ENCODE data around the gene ZC3H18.

ZC3H18 gene

DNA sequence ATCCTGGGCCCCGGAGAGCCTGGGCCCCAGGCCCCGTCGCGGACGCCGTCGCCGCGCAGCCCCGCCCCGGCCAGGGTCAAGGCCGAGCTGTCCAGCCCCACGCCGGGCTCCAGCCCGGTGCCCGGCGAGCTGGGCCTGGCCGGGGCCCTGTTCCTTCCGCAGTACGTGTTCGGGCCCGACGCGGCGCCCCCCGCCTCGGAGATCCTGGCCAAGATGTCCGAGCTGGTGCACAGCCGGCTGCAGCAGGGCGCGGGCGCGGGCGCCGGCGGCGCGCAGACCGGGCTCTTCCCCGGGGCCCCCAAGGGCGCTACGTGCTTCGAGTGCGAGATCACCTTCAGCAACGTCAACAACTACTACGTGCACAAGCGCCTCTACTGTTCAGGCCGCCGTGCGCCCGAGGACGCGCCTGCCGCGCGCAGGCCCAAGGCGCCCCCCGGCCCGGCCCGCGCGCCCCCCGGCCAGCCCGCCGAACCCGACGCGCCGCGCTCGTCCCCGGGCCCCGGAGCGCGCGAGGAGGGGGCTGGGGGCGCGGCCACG is 36.8 kb upstream of the ZC3H18 start:
- DNase-seq = peak; percentile 57

- DNase-seq = peak; percentile 66
Observed at GRCh38 chr16:88533932-88534637, 36.1 kb upstream of the ZC3H18 start.

GRCh38 chr16:88534638-88535190 is 35.5 kb upstream of the ZC3H18 start:
- peak; percentile 21 for DNase-seq

- no peak for DNase-seq
Observed at GRCh38 chr16:88535191-88535856, 34.9 kb upstream of the ZC3H18 start.

DNA sequence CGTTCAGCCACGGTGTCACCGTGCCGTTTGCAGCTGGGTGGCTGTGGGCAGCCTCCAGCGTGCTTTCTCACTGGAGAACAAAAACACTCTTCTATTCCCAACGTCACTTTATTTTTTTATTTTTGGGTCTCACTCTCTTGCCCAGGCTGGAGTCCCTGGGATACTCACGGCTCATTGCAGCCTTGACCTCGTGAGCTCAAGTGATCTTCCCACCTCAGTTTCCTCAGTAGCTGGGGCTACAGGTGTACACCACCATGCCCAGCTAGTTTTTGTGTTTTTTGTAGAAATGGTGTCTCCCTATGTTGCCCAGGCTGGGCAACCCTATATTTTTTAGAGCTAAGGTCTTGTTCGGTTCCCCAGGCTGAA is 34.4 kb upstream of the ZC3H18 start:
- no peak for DNase-seq

DNA sequence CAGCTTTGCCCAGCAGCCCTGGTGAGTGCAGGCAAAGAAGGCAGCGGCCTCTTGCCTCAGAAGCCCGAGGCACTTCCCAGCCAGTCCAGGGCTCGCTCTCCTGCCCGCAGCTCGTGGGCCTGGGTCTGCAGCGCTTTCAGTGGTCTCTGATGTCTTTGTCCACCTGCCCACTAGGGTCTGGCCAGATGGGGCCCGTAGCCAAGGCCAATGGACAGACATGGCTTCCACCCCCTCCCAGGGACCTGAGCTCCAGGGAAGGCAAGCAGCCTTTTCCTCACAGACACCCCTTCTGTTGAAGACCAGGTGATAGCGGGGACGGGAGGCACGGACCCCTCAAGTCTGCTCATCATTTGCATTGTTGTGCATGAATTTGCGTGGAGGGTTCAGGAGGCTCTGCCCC is 33.7 kb upstream of the ZC3H18 start:
- no peak for DNase-seq

DNA sequence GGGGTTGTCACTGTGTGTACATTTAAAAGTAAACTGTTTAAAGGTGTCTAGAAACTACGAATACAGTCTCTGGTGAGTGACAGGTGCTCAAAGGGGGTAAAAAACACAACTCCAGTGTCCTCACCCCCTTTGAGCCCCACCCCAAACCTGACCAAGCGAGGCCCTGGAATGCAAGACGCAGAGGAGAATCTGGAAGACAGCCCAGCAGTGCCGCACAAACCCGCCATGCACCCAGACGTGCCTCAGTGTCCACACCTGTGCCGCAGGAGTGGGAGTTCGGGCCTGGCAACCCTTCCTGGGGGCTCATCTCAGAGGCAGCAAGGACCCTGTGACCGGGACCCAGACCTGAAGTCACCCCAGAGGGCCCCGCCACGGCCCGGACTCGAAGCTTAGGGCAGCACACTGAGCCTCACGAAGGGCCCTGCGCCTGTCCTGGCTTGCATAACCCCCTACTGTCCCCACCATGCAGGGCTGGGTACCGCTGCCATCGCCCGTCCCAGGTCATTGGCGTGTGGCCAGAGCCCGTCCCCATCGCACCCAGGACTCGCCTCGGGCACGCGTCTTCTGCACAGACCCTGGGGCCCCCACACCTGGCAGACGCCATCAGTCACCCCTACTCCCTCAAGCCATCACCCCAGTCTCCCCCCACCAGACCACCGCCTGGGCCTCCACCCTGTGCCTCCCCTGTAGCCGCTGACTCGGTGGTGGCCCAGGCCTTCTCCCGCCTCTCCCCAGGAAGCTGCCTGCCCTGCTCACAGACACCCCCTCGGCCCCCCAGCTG is 33.0 kb upstream of the ZC3H18 start:
- no peak for DNase-seq

DNA sequence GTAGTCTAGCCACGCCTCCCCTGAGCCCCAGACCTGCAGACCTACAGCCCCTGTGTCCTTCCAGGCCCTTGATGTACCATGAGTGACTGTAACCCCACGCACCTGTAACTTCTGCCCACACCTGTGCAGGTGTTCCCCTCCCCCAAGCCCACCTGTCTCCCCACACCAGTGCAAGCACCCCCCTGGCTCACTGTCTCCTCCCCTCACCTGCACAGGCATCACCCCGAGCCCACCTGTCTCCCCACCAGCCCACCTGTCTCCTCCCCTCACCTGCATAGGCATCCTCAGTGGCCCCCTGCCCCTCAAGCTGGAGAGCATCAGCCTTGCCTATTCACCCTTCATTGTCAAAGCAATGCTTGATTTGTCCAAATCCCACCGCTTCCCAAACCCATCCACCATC is 32.3 kb upstream of the ZC3H18 start:
- DNase-seq = no peak

GRCh38 chr16:88538366-88539060 is 31.7 kb upstream of the ZC3H18 start:
- DNase-seq = no peak

DNA sequence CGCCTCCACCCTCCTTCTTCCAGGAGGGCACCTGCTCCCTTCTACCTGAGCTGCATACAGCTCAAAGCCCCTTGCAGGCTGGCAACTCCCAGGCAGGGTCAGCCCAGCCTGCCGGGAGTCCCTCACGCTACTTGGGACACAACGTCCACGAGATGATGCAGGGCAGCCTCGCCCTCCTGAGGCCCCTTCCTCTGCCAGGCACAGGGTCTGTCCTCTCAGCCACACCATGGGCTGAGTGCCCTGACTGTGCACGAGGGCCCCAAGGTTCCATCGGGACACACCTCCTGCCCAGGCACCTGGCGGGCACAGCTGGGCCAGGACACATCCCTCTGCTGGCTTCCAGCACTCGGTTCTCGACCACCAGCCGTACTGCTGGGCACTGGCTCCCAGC is 30.9 kb upstream of the ZC3H18 start:
- no peak for DNase-seq

- no peak for DNase-seq
Observed at GRCh38 chr16:88539652-88540345, 30.4 kb upstream of the ZC3H18 start.

DNA sequence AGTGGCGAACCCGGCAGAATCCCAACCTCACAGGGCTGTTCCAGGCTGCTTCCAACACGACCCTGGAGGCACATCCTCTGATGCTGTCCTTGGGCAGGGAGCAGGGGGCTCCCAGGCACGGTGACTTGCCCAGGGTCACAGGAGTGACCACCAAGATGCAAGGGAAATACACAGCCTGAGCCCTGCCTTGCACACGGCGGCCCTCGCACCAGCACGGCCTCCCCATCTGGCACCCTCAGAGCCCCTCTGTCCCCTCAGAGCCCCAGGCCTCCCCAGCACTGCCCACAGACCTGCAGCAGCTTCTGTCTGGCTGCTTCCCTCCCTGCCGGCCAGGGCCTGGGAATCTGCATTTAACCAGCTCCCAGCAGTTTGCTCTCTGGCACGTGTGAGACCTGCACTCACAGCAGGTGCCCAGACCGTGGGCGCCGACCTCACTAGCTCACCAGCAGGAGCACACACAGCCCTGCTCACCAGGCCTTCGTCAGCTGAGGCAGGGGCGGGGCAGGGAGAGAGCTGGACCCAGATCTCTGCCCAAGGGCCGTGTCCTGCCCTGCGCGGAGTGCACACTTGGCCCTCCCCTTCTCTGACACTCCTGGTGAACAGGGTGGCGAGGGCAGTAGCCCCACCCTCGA is 29.7 kb upstream of the ZC3H18 start:
- no peak for DNase-seq

- DNase-seq = no peak
Observed at GRCh38 chr16:88541831-88542616, 28.2 kb upstream of the ZC3H18 start.

DNA sequence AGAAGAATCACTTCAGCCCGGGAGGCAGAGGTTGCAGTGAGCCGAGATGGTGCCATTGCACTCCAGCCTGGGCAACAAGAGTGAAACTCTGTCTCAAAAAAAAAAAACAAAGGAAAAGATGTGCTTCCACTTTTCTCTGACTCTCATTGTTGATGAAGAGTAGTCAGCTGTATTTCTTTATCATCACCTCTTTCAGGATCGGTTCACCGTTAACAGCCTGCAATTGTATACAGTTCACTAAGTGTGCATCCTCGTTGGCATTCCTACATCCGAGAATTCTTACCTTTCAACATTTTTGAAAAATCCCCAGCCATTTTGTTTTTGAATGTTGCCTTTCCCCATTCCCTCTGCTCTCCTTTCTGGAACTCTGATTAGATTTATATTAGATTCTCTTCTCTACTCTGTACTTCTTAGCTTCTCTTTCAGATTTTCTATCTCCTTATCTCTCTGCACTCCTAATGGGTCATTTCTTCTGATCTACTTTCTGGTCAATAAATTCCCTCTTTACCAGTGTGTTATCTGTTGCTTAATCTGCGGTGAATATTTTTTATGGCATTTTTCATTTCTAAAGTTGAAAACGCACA is 26.9 kb upstream of the ZC3H18 start:
- no peak for DNase-seq

GRCh38 chr16:88545781-88546180 is 24.4 kb upstream of the ZC3H18 start:
- DNase-seq = no peak

GRCh38 chr16:88548131-88548874 is 21.9 kb upstream of the ZC3H18 start:
- DNase-seq = no peak

- DNase-seq = no peak
Observed at GRCh38 chr16:88548985-88549384, 21.2 kb upstream of the ZC3H18 start.

- DNase-seq = no peak
Observed at GRCh38 chr16:88549671-88550245, 20.4 kb upstream of the ZC3H18 start.

- DNase-seq = no peak
Observed at GRCh38 chr16:88550246-88550661, 19.9 kb upstream of the ZC3H18 start.
